DOHH2 (cell line): ENCODE results near the gene MAST3.

ENCODE experiments used
- CTCF ChIP-seq: fragments of 200-600 bp; sonication (generic); IDR thresholded peaks from one replicate; pipeline ENCODE4 v1.5.1; 2014; ENCODE audit warnings: antibody characterized with exemption, mild to moderate bottlenecking, low read depth, low read length; ENCODE audit not compliant: poor library complexity, severe bottlenecking
- EZH2phosphoT487 ChIP-seq: fragments of 200-600 bp; sonication (generic); IDR thresholded peaks from 2 replicates; pipeline ENCODE4 v1.6.1; 2017; ENCODE audit warnings: borderline replicate concordance, mild to moderate bottlenecking, antibody characterized with exemption, low read length, moderate library complexity, mixed read lengths

- no peak for TF ChIP-seq CTCF
- no peak for TF ChIP-seq EZH2phosphoT487
Measured at GRCh38 chr19:18090545-18091216, 6.9 kb upstream of the MAST3 start.
